IPS-15b (cell line): ENCODE results near the gene SF3B3.
"Not testable (repeated sequence)": the region's sequence is repeated elsewhere in the genome, so short reads cannot be mapped to it uniquely, and the experiment has no call there.

Experiments
- H3K27me3 ChIP-seq: one replicate; pipeline ENCODE4 v1.6.1; 2013; ENCODE audit warnings: low read length; ENCODE audit not compliant: control insufficient read depth, insufficient read depth
- H3K36me3 ChIP-seq: one replicate; pipeline ENCODE4 v1.6.1; 2013; ENCODE audit warnings: low read length; ENCODE audit not compliant: control insufficient read depth, insufficient read depth
- H3K4me1 ChIP-seq: one replicate; pipeline ENCODE4 v1.6.1; 2013; ENCODE audit warnings: mild to moderate bottlenecking, low read length; ENCODE audit not compliant: control insufficient read depth, insufficient read depth
- H3K4me3 ChIP-seq: one replicate; pipeline ENCODE4 v1.5.1; 2013; ENCODE audit warnings: low read depth, low read length
- H3K9ac ChIP-seq: one replicate; pipeline ENCODE4 v1.6.1; 2013; ENCODE audit warnings: low read depth, mild to moderate bottlenecking, low read length
- H3K9me3 ChIP-seq: one replicate; pipeline ENCODE4 v1.6.1; 2013; ENCODE audit warnings: mild to moderate bottlenecking, low read length; ENCODE audit not compliant: control insufficient read depth, insufficient read depth

The SF3B3 gene

GRCh38 chr16:70614208-70614951, 90.8 kb downstream of the SF3B3 start:
- Histone ChIP-seq H3K36me3 (peaks cover 16% of the 10 kb centered on the region), H3K27me3 (no peaks in the 10 kb centered on the region), H3K9ac (no peak overlapping the region), H3K9me3 (no peaks in the 10 kb centered on the region), H3K4me3 (no peak overlapping the region), H3K4me1 (no peaks in the 10 kb centered on the region)

- H3K9ac ChIP-seq = no peak overlapping the region
- no peak overlapping the region for H3K4me3 ChIP-seq
- H3K4me1 ChIP-seq = no peaks in the 10 kb centered on the region
- H3K36me3 ChIP-seq = peaks cover 16% of the 10 kb centered on the region
- H3K9me3 ChIP-seq = no peaks in the 10 kb centered on the region
- H3K27me3 ChIP-seq = no peaks in the 10 kb centered on the region
Measured at GRCh38 chr16:70615945-70616344, 92.3 kb downstream of the SF3B3 start.

- not testable (repeated sequence) for H3K9me3 ChIP-seq, H3K27me3 ChIP-seq, H3K4me3 ChIP-seq, H3K4me1 ChIP-seq, H3K9ac ChIP-seq, H3K36me3 ChIP-seq
Measured at GRCh38 chr16:70621864-70622263, 98.2 kb downstream of the SF3B3 start.
